OCI-M2 (cell line): ENCODE data around the gene PCDH1.

Experiments used
- DNase-seq: peaks from one replicate; lab custom pipeline; 2025; ENCODE audit not compliant: unreplicated experiment; lab: John Stamatoyannopoulos, UW

PCDH1 gene

GRCh38 chr5:141875022-141875740 lies 3.0 kb downstream of the PCDH1 start:
- DNase-seq: no peak

GRCh38 chr5:141874262-141874964 lies 3.8 kb downstream of the PCDH1 start:
- DNase-seq: no peak

- DNase-seq: no peak
Measured at GRCh38 chr5:141873933-141874261, 4.3 kb downstream of the PCDH1 start.

GRCh38 chr5:141872496-141873356 lies 5.5 kb downstream of the PCDH1 start:
- DNase-seq: no peak

GRCh38 chr5:141871870-141872269 lies 6.3 kb downstream of the PCDH1 start:
- no peak for DNase-seq

GRCh38 chr5:141870871-141871270 lies 7.3 kb downstream of the PCDH1 start:
- no peak for DNase-seq

- DNase-seq: no peak
Measured at GRCh38 chr5:141870228-141870627, 8.0 kb downstream of the PCDH1 start.

- no peak for DNase-seq
Measured at GRCh38 chr5:141869514-141869913, 8.7 kb downstream of the PCDH1 start.

GRCh38 chr5:141869040-141869439 lies 9.2 kb downstream of the PCDH1 start:
- DNase-seq: no peak

GRCh38 chr5:141868541-141868940 lies 9.7 kb downstream of the PCDH1 start:
- DNase-seq: no peak

- DNase-seq: no peak
Measured at GRCh38 chr5:141867651-141868050, 10.6 kb downstream of the PCDH1 start.

- DNase-seq: no peak
Measured at GRCh38 chr5:141867139-141867538, 11.1 kb downstream of the PCDH1 start.

- DNase-seq: no peak
Measured at GRCh38 chr5:141866096-141866495, 12.1 kb downstream of the PCDH1 start.

- DNase-seq: no peak
Measured at GRCh38 chr5:141865406-141865805, 12.8 kb downstream of the PCDH1 start.

GRCh38 chr5:141864371-141865370 lies 13.5 kb downstream of the PCDH1 start:
- DNase-seq: no peak

GRCh38 chr5:141863569-141864178 lies 14.5 kb downstream of the PCDH1 start:
- no peak for DNase-seq

- DNase-seq: no peak
Measured at GRCh38 chr5:141862936-141863543, 15.2 kb downstream of the PCDH1 start.

- no peak for DNase-seq
Measured at GRCh38 chr5:141861194-141861593, 17.0 kb downstream of the PCDH1 start.

- DNase-seq: no peak
Measured at GRCh38 chr5:141858079-141858765, 20.0 kb downstream of the PCDH1 start.
